Inflammatory macrophage (primary cell): ENCODE data around the gene ELAPOR2.
"Not testable (repeated sequence)": the region's sequence is repeated elsewhere in the genome, so short reads cannot be mapped to it uniquely, and the experiment has no call there.

Source experiments
- DNase-seq, 2 donors: peaks; one replicate each; pipeline ENCODE4 v3.0.0-alpha.2; 2020 to 2022

The ELAPOR2 gene

GRCh38 chr7:87044713-87045112 lies 14.7 kb downstream of the ELAPOR2 start:
- DNase-seq: not testable (repeated sequence)

GRCh38 chr7:87041586-87041985 lies 17.9 kb downstream of the ELAPOR2 start:
- DNase-seq: not testable (repeated sequence)

- not testable (repeated sequence) for DNase-seq
Observed at GRCh38 chr7:87039691-87040299, 19.7 kb downstream of the ELAPOR2 start.

- DNase-seq: no peak
Observed at GRCh38 chr7:87038993-87039690, 20.3 kb downstream of the ELAPOR2 start.

GRCh38 chr7:87036985-87037384 lies 22.5 kb downstream of the ELAPOR2 start:
- no peak for DNase-seq

GRCh38 chr7:87032604-87033339 lies 26.7 kb downstream of the ELAPOR2 start:
- DNase-seq: no peak

GRCh38 chr7:87029078-87029477 lies 30.4 kb downstream of the ELAPOR2 start:
- no peak for DNase-seq

GRCh38 chr7:87028636-87029035 lies 30.8 kb downstream of the ELAPOR2 start:
- DNase-seq: no peak

- DNase-seq: no peak
Observed at GRCh38 chr7:87027900-87028299, 31.6 kb downstream of the ELAPOR2 start.

GRCh38 chr7:87021285-87021684 lies 38.2 kb downstream of the ELAPOR2 start:
- no peak for DNase-seq

GRCh38 chr7:87016606-87017005 lies 42.8 kb downstream of the ELAPOR2 start:
- DNase-seq: no peak

- DNase-seq: no peak
Observed at GRCh38 chr7:87013840-87014190, 45.6 kb downstream of the ELAPOR2 start.

- DNase-seq: no peak
Observed at GRCh38 chr7:87013136-87013839, 46.2 kb downstream of the ELAPOR2 start.
